Mesendoderm (in vitro differentiated cells): ENCODE measurements around the gene CSTPP1.

Source experiments
- DNase-seq: peaks from one replicate; pipeline ENCODE4 v3.0.0; 2013
- H2AK5ac ChIP-seq: 2 replicates; pipeline ENCODE4 v1.6.1; 2013; ENCODE audit warnings: low read length, inconsistent platforms
- H2BK120ac ChIP-seq: 2 replicates; pipeline ENCODE4 v1.6.1; 2013; ENCODE audit warnings: low read depth, mild to moderate bottlenecking, low read length, moderate library complexity, mixed read lengths
- H2BK15ac ChIP-seq: replicated peaks from 2 replicates; pipeline ENCODE4 v1.6.1; 2013; ENCODE audit warnings: low read depth, mild to moderate bottlenecking, moderate library complexity
- H2BK5ac ChIP-seq: 2 replicates; pipeline ENCODE4 v1.6.1; 2013; ENCODE audit warnings: low read length, inconsistent platforms
- H3K18ac ChIP-seq: 2 replicates; pipeline ENCODE4 v1.6.1; 2013; ENCODE audit warnings: mild to moderate bottlenecking, low read length, mixed read lengths
- H3K23ac ChIP-seq: one replicate; pipeline ENCODE4 v1.6.1; 2013; ENCODE audit warnings: low read length
- H3K27ac ChIP-seq: 2 replicates; pipeline ENCODE4 v1.5.1; 2013; ENCODE audit warnings: low read depth, mild to moderate bottlenecking, inconsistent platforms, low read length, moderate library complexity
- H3K27me3 ChIP-seq: 2 replicates; pipeline ENCODE4 v1.6.1; 2013; ENCODE audit warnings: low read length, control low read depth, mild to moderate bottlenecking, inconsistent platforms; ENCODE audit not compliant: insufficient read depth, poor library complexity
- H3K36me3 ChIP-seq: 2 replicates; pipeline ENCODE4 v1.6.1; 2013; ENCODE audit warnings: low read length, inconsistent platforms; ENCODE audit not compliant: control insufficient read depth, insufficient read depth
- H3K4ac ChIP-seq: one replicate; pipeline ENCODE4 v1.6.1; 2013; ENCODE audit warnings: low read depth, mild to moderate bottlenecking, low read length, moderate library complexity
- H3K4me1 ChIP-seq: 2 replicates; pipeline ENCODE4 v1.6.1; 2013; ENCODE audit warnings: low read depth, low read length, inconsistent platforms; ENCODE audit not compliant: control insufficient read depth
- H3K4me2 ChIP-seq: 2 replicates; pipeline ENCODE4 v1.6.1; 2013; ENCODE audit warnings: low read length
- H3K4me3 ChIP-seq: 2 replicates; pipeline ENCODE4 v1.5.1; 2013; ENCODE audit warnings: mild to moderate bottlenecking, low read length
- H3K56ac ChIP-seq: one replicate; pipeline ENCODE4 v1.6.1; 2013; ENCODE audit warnings: low read length
- H3K79me1 ChIP-seq: 2 replicates; pipeline ENCODE4 v1.6.1; 2013; ENCODE audit warnings: low read length, inconsistent platforms
- H3K79me2 ChIP-seq: 2 replicates; pipeline ENCODE4 v1.6.1; 2013; ENCODE audit warnings: mild to moderate bottlenecking, low read length; ENCODE audit not compliant: control insufficient read depth, insufficient read depth
- H3K9ac ChIP-seq: 2 replicates; pipeline ENCODE4 v1.6.1; 2013; ENCODE audit warnings: low read length, inconsistent platforms
- H4K5ac ChIP-seq: one replicate; pipeline ENCODE4 v1.6.1; 2013; ENCODE audit warnings: low read length
- H4K8ac ChIP-seq: one replicate; pipeline ENCODE4 v1.6.1; 2013; ENCODE audit warnings: low read depth, mild to moderate bottlenecking, control low read depth, low read length, moderate library complexity
- WGBS: extraction: QIAGEN DNeasy Blood & Tissue Kit; methylation state at CpG from one replicate; pipeline ENCODE4 v1.1.7; 2013; ENCODE audit warnings: low lambda C conversion rate, missing lambda C conversion rate; ENCODE audit not compliant: insufficient coverage; ENCODE audit errors: extremely low coverage; 5-methylcytosine and 5-hydroxymethylcytosine counted together

CSTPP1 gene

GRCh38 chr11:46979358-46979757, 42.8 kb downstream of the CSTPP1 start:
- no peak overlapping the region for H2BK120ac ChIP-seq
- H3K79me1 ChIP-seq: no peaks in the 10 kb centered on the region
- no peak overlapping the region for H3K23ac ChIP-seq
- WGBS: no CpG with 5 or more reads among the region's 5 CpGs
- H3K18ac ChIP-seq: no peak overlapping the region
- no peaks in the 10 kb centered on the region for H3K36me3 ChIP-seq
- H3K56ac ChIP-seq: no peak overlapping the region
- no peak overlapping the region for H2AK5ac ChIP-seq
- H3K27me3 ChIP-seq: no peaks in the 10 kb centered on the region
- H3K79me2 ChIP-seq: no peaks in the 10 kb centered on the region
- H2BK15ac ChIP-seq: no peak overlapping the region
- no peak overlapping the region for H3K4me2 ChIP-seq
- no peak overlapping the region for H4K8ac ChIP-seq
- no peak overlapping the region for H2BK5ac ChIP-seq
- H3K27ac ChIP-seq: no peak overlapping the region
- H4K5ac ChIP-seq: no peak overlapping the region
- no peak overlapping the region for H3K4ac ChIP-seq
- DNase-seq: no peak
- H3K9ac ChIP-seq: no peak overlapping the region
- H3K4me1 ChIP-seq: peaks cover 4% of the 10 kb centered on the region
- no peak overlapping the region for H3K4me3 ChIP-seq

DNA sequence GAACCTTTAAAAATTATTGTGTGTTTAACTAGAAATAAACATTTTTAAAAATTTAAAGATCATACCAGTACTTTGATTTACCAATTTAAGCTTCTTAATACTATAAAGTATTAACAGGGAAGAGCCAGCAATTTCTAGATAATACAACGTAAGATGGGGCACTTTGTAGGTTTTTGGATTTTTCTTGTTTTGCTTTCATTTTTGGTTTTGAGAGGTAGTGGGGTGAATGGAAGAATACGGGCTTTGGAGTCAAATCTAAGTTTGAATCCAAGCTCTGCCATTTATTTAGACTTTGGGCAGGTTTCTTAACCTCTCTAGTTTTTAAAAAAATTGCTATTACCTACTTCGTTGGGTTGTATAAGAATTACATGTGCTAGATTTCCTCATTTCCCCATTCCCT, 44.9 kb downstream of the CSTPP1 start:
- Histone ChIP-seq H3K4me1 (peaks cover 4% of the 10 kb centered on the region), H2BK5ac (no peak overlapping the region), H3K4me2 (no peak overlapping the region), H4K8ac (no peak overlapping the region), H3K36me3 (no peaks in the 10 kb centered on the region), H3K79me1 (no peaks in the 10 kb centered on the region), H2BK120ac (no peak overlapping the region), H3K27me3 (no peaks in the 10 kb centered on the region), H3K9ac (no peak overlapping the region), H3K4ac (no peak overlapping the region), H3K18ac (no peak overlapping the region), H3K56ac (no peak overlapping the region), H2AK5ac (no peak overlapping the region), H3K79me2 (no peaks in the 10 kb centered on the region), H3K23ac (no peak overlapping the region), H4K5ac (no peak overlapping the region), H3K4me3 (no peak overlapping the region), H2BK15ac (no peak overlapping the region), H3K27ac (no peak overlapping the region)
- DNase-seq: no peak
- no CpG with 5 or more reads among the region's 3 CpGs for WGBS

- H3K4me3 ChIP-seq: no peak overlapping the region
- H3K56ac ChIP-seq: no peak overlapping the region
- H2BK15ac ChIP-seq: no peak overlapping the region
- DNase-seq: no peak
- H3K27ac ChIP-seq: no peak overlapping the region
- no peaks in the 10 kb centered on the region for H3K27me3 ChIP-seq
- no peaks in the 10 kb centered on the region for H3K79me1 ChIP-seq
- H2BK120ac ChIP-seq: no peak overlapping the region
- H3K4ac ChIP-seq: no peak overlapping the region
- no peak overlapping the region for H4K8ac ChIP-seq
- no CpG with 5 or more reads among the region's 2 CpGs for WGBS
- H2AK5ac ChIP-seq: no peak overlapping the region
- H3K18ac ChIP-seq: no peak overlapping the region
- no peak overlapping the region for H3K23ac ChIP-seq
- no peak overlapping the region for H3K9ac ChIP-seq
- no peak overlapping the region for H3K4me2 ChIP-seq
- H2BK5ac ChIP-seq: no peak overlapping the region
- no peaks in the 10 kb centered on the region for H3K4me1 ChIP-seq
- H3K36me3 ChIP-seq: no peaks in the 10 kb centered on the region
- H4K5ac ChIP-seq: no peak overlapping the region
- H3K79me2 ChIP-seq: no peaks in the 10 kb centered on the region
Observed at GRCh38 chr11:46982797-46983452, 46.4 kb downstream of the CSTPP1 start.

- H2BK120ac ChIP-seq: no peak overlapping the region
- no peak overlapping the region for H4K8ac ChIP-seq
- DNase-seq: no peak
- no peak overlapping the region for H2BK15ac ChIP-seq
- H3K9ac ChIP-seq: no peak overlapping the region
- H3K23ac ChIP-seq: no peak overlapping the region
- H3K27me3 ChIP-seq: no peaks in the 10 kb centered on the region
- no peaks in the 10 kb centered on the region for H3K36me3 ChIP-seq
- H3K18ac ChIP-seq: no peak overlapping the region
- H3K56ac ChIP-seq: no peak overlapping the region
- no peaks in the 10 kb centered on the region for H3K79me1 ChIP-seq
- H3K4me1 ChIP-seq: no peaks in the 10 kb centered on the region
- H3K27ac ChIP-seq: no peak overlapping the region
- no peak overlapping the region for H3K4ac ChIP-seq
- H3K4me3 ChIP-seq: no peak overlapping the region
- no peak overlapping the region for H2BK5ac ChIP-seq
- WGBS: no CpG with 5 or more reads among the region's 6 CpGs
- H3K79me2 ChIP-seq: no peaks in the 10 kb centered on the region
- H3K4me2 ChIP-seq: no peak overlapping the region
- H2AK5ac ChIP-seq: no peak overlapping the region
- no peak overlapping the region for H4K5ac ChIP-seq
Observed at GRCh38 chr11:46983598-46983997, 47.0 kb downstream of the CSTPP1 start.

DNA sequence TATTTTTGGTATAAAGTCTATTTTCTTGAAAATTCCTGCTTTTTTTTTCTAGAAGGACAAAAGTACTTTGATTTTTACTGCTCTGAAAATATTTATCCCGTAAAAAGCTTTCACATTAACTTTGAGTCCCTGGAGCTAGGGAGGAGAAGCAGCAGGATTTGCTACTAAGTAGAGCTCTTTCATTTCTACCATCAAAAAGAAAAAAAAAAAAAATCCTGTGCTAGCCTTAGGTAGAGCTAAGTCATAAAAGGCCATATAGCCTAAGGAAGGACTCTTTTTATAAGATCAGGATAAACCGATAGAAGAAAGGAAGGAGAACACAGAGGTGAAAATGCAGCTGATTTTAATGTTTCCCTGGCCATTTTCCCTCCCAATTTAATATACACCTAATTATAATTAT, 48.0 kb downstream of the CSTPP1 start:
- Histone ChIP-seq H3K9ac (no peak overlapping the region), H3K27me3 (no peaks in the 10 kb centered on the region), H3K36me3 (no peaks in the 10 kb centered on the region), H2BK15ac (no peak overlapping the region), H3K4me2 (no peak overlapping the region), H4K5ac (no peak overlapping the region), H3K79me1 (no peaks in the 10 kb centered on the region), H2AK5ac (no peak overlapping the region), H3K4me1 (no peaks in the 10 kb centered on the region), H3K27ac (no peak overlapping the region), H3K4me3 (no peak overlapping the region), H3K4ac (no peak overlapping the region), H3K23ac (no peak overlapping the region), H2BK5ac (no peak overlapping the region), H3K79me2 (no peaks in the 10 kb centered on the region), H3K56ac (no peak overlapping the region), H2BK120ac (no peak overlapping the region), H4K8ac (no peak overlapping the region), H3K18ac (no peak overlapping the region)
- no CpG with 5 or more reads among the region's 2 CpGs for WGBS
- no peak for DNase-seq

DNA sequence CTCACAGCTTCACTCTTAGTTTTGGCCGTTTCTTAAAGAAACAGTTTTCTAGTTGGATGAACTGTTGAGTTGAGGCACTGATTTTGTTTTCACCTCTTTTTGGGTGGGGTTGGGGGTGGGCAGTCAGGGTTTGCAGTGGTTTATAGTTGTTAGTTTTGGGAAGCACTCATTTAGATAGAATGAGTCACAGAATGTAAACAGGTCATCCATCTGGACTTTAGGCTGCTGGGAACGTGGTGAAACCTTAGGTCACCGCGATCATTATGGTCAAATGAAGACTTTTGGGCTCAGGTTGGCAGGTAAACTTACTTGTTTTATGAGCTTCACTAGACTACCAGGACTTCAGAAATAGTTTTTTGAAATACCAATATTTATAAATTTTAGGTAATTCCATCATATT, 48.4 kb downstream of the CSTPP1 start:
- no peak overlapping the region for H2BK15ac ChIP-seq
- no peak overlapping the region for H4K5ac ChIP-seq
- no peaks in the 10 kb centered on the region for H3K27me3 ChIP-seq
- H3K79me1 ChIP-seq: no peaks in the 10 kb centered on the region
- no peaks in the 10 kb centered on the region for H3K4me1 ChIP-seq
- no peak overlapping the region for H3K4me2 ChIP-seq
- H3K79me2 ChIP-seq: no peaks in the 10 kb centered on the region
- no peak overlapping the region for H3K23ac ChIP-seq
- no peak for DNase-seq
- no peaks in the 10 kb centered on the region for H3K36me3 ChIP-seq
- H2BK5ac ChIP-seq: no peak overlapping the region
- no peak overlapping the region for H3K27ac ChIP-seq
- no peak overlapping the region for H2AK5ac ChIP-seq
- no peak overlapping the region for H3K18ac ChIP-seq
- WGBS: no CpG with 5 or more reads among the region's 4 CpGs
- no peak overlapping the region for H3K4ac ChIP-seq
- H4K8ac ChIP-seq: no peak overlapping the region
- no peak overlapping the region for H3K56ac ChIP-seq
- H3K4me3 ChIP-seq: no peak overlapping the region
- H3K9ac ChIP-seq: no peak overlapping the region
- H2BK120ac ChIP-seq: no peak overlapping the region
